HFFc6 (cell line): ENCODE data around the gene LDLRAD4. TPM values are rescaled to one million over a fixed set of nuclear protein-coding genes. Genes with fewer than 3 reads are reported as not detected.

Experiments used
- DNase-seq: peaks from one replicate; pipeline ENCODE4 v3.0.0-alpha.2; 2018
- H3K27ac Mint-ChIP-seq: 2 replicates; pipeline ENCODE4 v1.8.0; 2020; ENCODE audit warnings: mild to moderate bottlenecking, mixed read lengths
- H3K27me3 Mint-ChIP-seq: 2 replicates; pipeline ENCODE4 v1.8.0; 2021; ENCODE audit warnings: mild to moderate bottlenecking, moderate library complexity, mixed read lengths; ENCODE audit not compliant: insufficient read depth
- H3K36me3 Mint-ChIP-seq: 2 replicates; pipeline ENCODE4 v1.8.0; 2021; ENCODE audit warnings: low read depth, mixed read lengths
- H3K4me1 Mint-ChIP-seq: 2 replicates; pipeline ENCODE4 v1.8.0; 2020; ENCODE audit warnings: low read depth, mixed read lengths
- H3K4me3 Mint-ChIP-seq: 2 replicates; pipeline ENCODE4 v1.8.0; 2020; ENCODE audit warnings: mild to moderate bottlenecking, moderate library complexity, mixed read lengths
- H3K9me3 Mint-ChIP-seq: 2 replicates; pipeline ENCODE4 v1.8.0; 2020; ENCODE audit warnings: mild to moderate bottlenecking, mixed read lengths
- total RNA-seq, 6 experiments: library from RNA; stranded (reverse); fragmentation: NEBNext Ultra II Directional; extraction: Animal tissue kit (Norgen Biotek cat#: 25700); gene quantifications; 2 replicates in 1 of 6; 3 replicates in 5 of 6; pipeline ENCODE4 v1.2.3, GENCODE V29; 2021
- TF ChIP-seq, protein P1 (sequence below): fragments of 200-600 bp; sonication (generic); IDR thresholded peaks from 2 replicates; pipeline ENCODE4 v1.5.0; 2021; ENCODE audit warnings: antibody characterized with exemption, mild to moderate bottlenecking

LDLRAD4 gene
- total RNA-seq, 6 experiments from 2014 or later: not detected

GRCh38 chr18:13537022-13537780 is 318.6 kb downstream of the LDLRAD4 start:
- Mint-ChIP-seq H3K27ac (no peak overlapping the region), H3K4me3 (no peak overlapping the region), H3K27me3 (peaks cover 5% of the 10 kb centered on the region), H3K9me3 (no peaks in the 10 kb centered on the region; the same call in 1 of the 2 replicates), H3K36me3 (no peaks in the 10 kb centered on the region), H3K4me1 (no peaks in the 10 kb centered on the region)
- TF ChIP-seq, protein P1, sequence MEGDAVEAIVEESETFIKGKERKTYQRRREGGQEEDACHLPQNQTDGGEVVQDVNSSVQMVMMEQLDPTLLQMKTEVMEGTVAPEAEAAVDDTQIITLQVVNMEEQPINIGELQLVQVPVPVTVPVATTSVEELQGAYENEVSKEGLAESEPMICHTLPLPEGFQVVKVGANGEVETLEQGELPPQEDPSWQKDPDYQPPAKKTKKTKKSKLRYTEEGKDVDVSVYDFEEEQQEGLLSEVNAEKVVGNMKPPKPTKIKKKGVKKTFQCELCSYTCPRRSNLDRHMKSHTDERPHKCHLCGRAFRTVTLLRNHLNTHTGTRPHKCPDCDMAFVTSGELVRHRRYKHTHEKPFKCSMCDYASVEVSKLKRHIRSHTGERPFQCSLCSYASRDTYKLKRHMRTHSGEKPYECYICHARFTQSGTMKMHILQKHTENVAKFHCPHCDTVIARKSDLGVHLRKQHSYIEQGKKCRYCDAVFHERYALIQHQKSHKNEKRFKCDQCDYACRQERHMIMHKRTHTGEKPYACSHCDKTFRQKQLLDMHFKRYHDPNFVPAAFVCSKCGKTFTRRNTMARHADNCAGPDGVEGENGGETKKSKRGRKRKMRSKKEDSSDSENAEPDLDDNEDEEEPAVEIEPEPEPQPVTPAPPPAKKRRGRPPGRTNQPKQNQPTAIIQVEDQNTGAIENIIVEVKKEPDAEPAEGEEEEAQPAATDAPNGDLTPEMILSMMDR: no peak
- DNase-seq: no peak

DNA sequence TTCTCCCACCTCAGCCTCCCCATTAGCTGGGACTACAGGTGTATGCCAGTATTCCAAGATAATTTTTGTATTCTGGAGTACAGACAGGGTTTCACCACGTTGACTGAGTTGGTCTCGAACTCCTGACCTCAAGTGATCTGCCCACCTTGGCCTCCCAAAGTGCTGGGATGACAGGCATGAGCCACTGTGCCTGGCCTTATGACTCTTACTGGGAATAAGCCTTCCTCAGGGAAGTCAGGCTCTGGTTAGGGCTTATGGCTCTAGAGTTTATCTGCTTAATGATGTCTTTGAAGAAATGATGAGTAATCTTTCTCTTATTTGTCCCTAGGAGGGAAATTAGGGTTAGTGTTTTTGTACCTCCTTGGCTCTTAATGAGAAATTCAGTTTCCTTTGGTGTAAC is 320.1 kb downstream of the LDLRAD4 start:
- TF ChIP-seq, protein P1: no peak

DNA sequence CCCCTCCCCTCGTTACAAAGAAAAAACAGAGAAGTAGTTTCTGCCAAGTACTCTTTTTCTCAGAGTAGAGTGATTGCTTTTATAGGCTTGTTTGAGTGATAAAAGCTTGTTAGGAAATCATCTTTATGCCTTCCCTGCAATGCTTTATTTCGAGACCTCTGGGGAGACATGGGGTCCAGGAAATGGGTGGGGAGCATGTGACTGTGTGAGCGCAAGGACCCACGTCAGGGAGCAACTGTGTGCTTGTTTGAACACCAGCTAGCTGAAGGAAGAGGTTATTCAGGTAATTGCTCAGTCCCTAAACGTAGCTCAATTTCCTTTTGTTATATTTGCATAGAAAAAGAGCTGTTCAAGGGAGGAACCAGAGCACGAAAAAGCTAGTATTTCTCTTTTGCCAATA is 320.5 kb downstream of the LDLRAD4 start:
- no peak for DNase-seq
- Mint-ChIP-seq H3K9me3 (no peaks in the 10 kb centered on the region; the same call in 1 of the 2 replicates), H3K27me3 (no peaks in the 10 kb centered on the region; the same call in none of the 2 replicates), H3K4me1 (no peaks in the 10 kb centered on the region), H3K27ac (no peak overlapping the region), H3K4me3 (no peak overlapping the region), H3K36me3 (no peaks in the 10 kb centered on the region)
- TF ChIP-seq, protein P1: no peak

More for the DNA sequence above, 320.1 kb downstream of the LDLRAD4 start:
- H3K4me3 Mint-ChIP-seq: no peak overlapping the region
- no peak for DNase-seq
- no peaks in the 10 kb centered on the region; the same call in none of the 2 replicates for H3K27me3 Mint-ChIP-seq
- H3K9me3 Mint-ChIP-seq: no peaks in the 10 kb centered on the region; the same call in 1 of the 2 replicates
- no peaks in the 10 kb centered on the region for H3K36me3 Mint-ChIP-seq
- H3K27ac Mint-ChIP-seq: no peak overlapping the region
- H3K4me1 Mint-ChIP-seq: no peaks in the 10 kb centered on the region

- H3K4me1 Mint-ChIP-seq: no peaks in the 10 kb centered on the region
- no peak overlapping the region for H3K27ac Mint-ChIP-seq
- no peaks in the 10 kb centered on the region; the same call in 1 of the 2 replicates for H3K9me3 Mint-ChIP-seq
Measured at GRCh38 chr18:13539843-13540476, 321.4 kb downstream of the LDLRAD4 start.

GRCh38 chr18:13540477-13541182 is 322.1 kb downstream of the LDLRAD4 start:
- DNase-seq: no peak
- Mint-ChIP-seq H3K27me3 (no peaks in the 10 kb centered on the region; the same call in none of the 2 replicates), H3K4me1 (no peaks in the 10 kb centered on the region), H3K4me3 (no peak overlapping the region), H3K36me3 (no peaks in the 10 kb centered on the region), H3K9me3 (no peaks in the 10 kb centered on the region; the same call in 1 of the 2 replicates), H3K27ac (no peak overlapping the region)
- TF ChIP-seq, protein P1: no peak

More at GRCh38 chr18:13539843-13540476, 321.4 kb downstream of the LDLRAD4 start:
- H3K27me3 Mint-ChIP-seq: no peaks in the 10 kb centered on the region; the same call in none of the 2 replicates
- TF ChIP-seq, protein P1: no peak
- DNase-seq: no peak
- no peak overlapping the region for H3K4me3 Mint-ChIP-seq
- no peaks in the 10 kb centered on the region for H3K36me3 Mint-ChIP-seq
